Measurements from ENCODE around the gene KCTD21. TPM values are rescaled to one million over a fixed set of nuclear protein-coding genes. Genes with fewer than 3 reads are reported as not detected.

KCTD21 gene
- total RNA-seq, 4 donors from 2014 or later, result 6.6 to 20.4 (median 8.7) TPM

GRCh38 chr11:78212586-78213371 is 24.4 kb upstream of the KCTD21 start:
- Histone ChIP-seq H3K9me3 (no peaks in the 10 kb centered on the region), H3K4me1 (peaks cover 0 to 7% (median 0%) of the 10 kb centered on the region in 4 donors), H3K36me3 (peaks cover 3 to 83% (median 8%) of the 10 kb centered on the region in 3 donors), H3K27ac (peak overlapping the region in 2 of 4 donors; percentile 25 to 40), H3K4me3 (no peak overlapping the region), H3K27me3 (no peaks in the 10 kb centered on the region)
- TF ChIP-seq EP300 (IDR thresholded peaks at IDR 0.05) (no peak), POLR2A (IDR thresholded peaks at IDR 0.05) (no peak), CTCF (IDR thresholded peaks at IDR 0.05) (no peak)
- no peak for DNase-seq (ENCODE audit: low spot score in 2 of 2)
- 74 to 75% methylated on average over 11 of the region's 11 CpGs for WGBS, 2 donors

GRCh38 chr11:78211565-78211964 is 23.1 kb upstream of the KCTD21 start:
- DNase-seq (ENCODE audit: low spot score in 2 of 2), result no peak
- WGBS, 2 donors, result 93 to 94% methylated on average over 5 of the region's 5 CpGs

GRCh38 chr11:78210000-78210608 is 21.7 kb upstream of the KCTD21 start:
- Histone ChIP-seq H3K9me3 (no peaks in the 10 kb centered on the region), H3K36me3 (peaks cover 3 to 83% (median 8%) of the 10 kb centered on the region in 3 donors), H3K27ac (no peak overlapping the region), H3K4me3 (no peak overlapping the region), H3K27me3 (no peaks in the 10 kb centered on the region), H3K4me1 (peaks cover 0 to 7% (median 0%) of the 10 kb centered on the region in 4 donors)
- WGBS, 2 donors, result 85 to 86% methylated on average over 30 to 31 of the region's 31 CpGs
- no peak for DNase-seq (ENCODE audit: low spot score in 2 of 2)
- TF ChIP-seq CTCF (IDR thresholded peaks at IDR 0.05) (no peak), POLR2A (IDR thresholded peaks at IDR 0.05) (no peak), EP300 (IDR thresholded peaks at IDR 0.05) (no peak)

More at GRCh38 chr11:78211565-78211964, 23.1 kb upstream of the KCTD21 start:
- Histone ChIP-seq H3K4me3 (no peak overlapping the region), H3K27ac (no peak overlapping the region), H3K9me3 (no peaks in the 10 kb centered on the region), H3K27me3 (no peaks in the 10 kb centered on the region), H3K36me3 (peaks cover 3 to 83% (median 8%) of the 10 kb centered on the region in 3 donors), H3K4me1 (peaks cover 0 to 7% (median 0%) of the 10 kb centered on the region in 4 donors)
- TF ChIP-seq POLR2A (IDR thresholded peaks at IDR 0.05), result no peak
- TF ChIP-seq EP300 (IDR thresholded peaks at IDR 0.05), result no peak
- TF ChIP-seq CTCF (IDR thresholded peaks at IDR 0.05), result no peak

- peaks cover 0 to 7% (median 0%) of the 10 kb centered on the region in 4 donors for H3K4me1 ChIP-seq
- TF ChIP-seq EP300 (IDR thresholded peaks at IDR 0.05) (no peak), POLR2A (IDR thresholded peaks at IDR 0.05) (no peak), CTCF (IDR thresholded peaks at IDR 0.05) (no peak)
- no peak for DNase-seq (ENCODE audit: low spot score in 2 of 2)
- H3K36me3 ChIP-seq, result peaks cover 3 to 79% (median 8%) of the 10 kb centered on the region in 3 donors
- H3K27me3 ChIP-seq, result no peaks in the 10 kb centered on the region
- 86 to 88% methylated on average over 17 to 18 of the region's 18 CpGs for WGBS, 2 donors
- no peaks in the 10 kb centered on the region for H3K9me3 ChIP-seq
- H3K4me3 ChIP-seq, result no peak overlapping the region
- no peak overlapping the region for H3K27ac ChIP-seq
Observed at GRCh38 chr11:78209478-78209877, 21.1 kb upstream of the KCTD21 start.

Measured in tibial nerve (tissue), 4 donors.